ENCODE measurements around the gene GALNT17.

DNA sequence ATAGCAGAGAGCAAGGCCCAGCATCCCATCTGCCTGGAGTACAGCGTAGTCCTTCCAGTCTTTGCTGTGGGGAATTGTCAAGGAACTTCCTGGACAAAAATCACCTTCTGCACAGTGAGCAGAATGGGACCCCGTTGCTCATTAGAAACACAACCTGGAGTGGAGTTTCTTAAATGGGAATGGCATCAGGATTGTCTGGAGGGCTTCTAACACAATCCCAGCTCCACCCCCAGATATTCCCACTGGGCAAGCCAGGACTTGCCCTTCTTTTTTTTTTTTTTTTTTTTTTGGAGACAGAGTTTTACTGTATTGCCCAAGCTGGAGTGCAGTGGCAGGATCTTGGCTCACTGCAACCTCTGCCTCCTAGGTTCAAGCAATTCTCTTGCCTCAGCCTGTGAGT, 356.4 kb downstream of the GALNT17 start:
- no peak for TF ChIP-seq GATA2 (IDR thresholded peaks at IDR 0.05; ENCODE audit: low read depth, low read length)
- no peak for TF ChIP-seq GATA3 (IDR thresholded peaks at IDR 0.05; ENCODE audit: low read depth, low read length)

Data from SH-SY5Y (cell line).